ENCODE results near the gene CFAP61. TPM values are rescaled to one million over a fixed set of nuclear protein-coding genes. Genes with fewer than 3 reads are reported as not detected.

The CFAP61 gene
- total and polyA plus RNA-seq, 2 experiments from 2014 or later, result 0.21 TPM; not detected in 1

DNA sequence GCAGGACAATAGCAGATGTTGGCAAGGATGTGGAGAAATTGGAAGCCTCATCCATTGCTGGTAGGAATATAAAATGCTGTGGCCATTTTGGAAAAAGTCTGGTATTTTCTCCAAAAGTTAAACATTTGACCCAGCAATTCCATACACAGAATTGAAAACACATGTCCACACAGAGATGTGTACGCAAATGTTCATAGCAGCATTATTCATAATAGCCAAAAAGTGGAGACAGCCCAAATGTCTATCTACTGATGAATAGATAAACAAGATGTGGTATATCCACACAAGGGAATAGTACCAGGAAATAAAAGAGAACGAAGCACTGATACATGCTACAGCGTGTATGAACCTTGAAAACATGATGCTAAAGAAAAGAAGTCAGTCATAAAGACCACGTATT is 40.5 kb downstream of the CFAP61 start (continued):
- TF ChIP-seq, protein P1, sequence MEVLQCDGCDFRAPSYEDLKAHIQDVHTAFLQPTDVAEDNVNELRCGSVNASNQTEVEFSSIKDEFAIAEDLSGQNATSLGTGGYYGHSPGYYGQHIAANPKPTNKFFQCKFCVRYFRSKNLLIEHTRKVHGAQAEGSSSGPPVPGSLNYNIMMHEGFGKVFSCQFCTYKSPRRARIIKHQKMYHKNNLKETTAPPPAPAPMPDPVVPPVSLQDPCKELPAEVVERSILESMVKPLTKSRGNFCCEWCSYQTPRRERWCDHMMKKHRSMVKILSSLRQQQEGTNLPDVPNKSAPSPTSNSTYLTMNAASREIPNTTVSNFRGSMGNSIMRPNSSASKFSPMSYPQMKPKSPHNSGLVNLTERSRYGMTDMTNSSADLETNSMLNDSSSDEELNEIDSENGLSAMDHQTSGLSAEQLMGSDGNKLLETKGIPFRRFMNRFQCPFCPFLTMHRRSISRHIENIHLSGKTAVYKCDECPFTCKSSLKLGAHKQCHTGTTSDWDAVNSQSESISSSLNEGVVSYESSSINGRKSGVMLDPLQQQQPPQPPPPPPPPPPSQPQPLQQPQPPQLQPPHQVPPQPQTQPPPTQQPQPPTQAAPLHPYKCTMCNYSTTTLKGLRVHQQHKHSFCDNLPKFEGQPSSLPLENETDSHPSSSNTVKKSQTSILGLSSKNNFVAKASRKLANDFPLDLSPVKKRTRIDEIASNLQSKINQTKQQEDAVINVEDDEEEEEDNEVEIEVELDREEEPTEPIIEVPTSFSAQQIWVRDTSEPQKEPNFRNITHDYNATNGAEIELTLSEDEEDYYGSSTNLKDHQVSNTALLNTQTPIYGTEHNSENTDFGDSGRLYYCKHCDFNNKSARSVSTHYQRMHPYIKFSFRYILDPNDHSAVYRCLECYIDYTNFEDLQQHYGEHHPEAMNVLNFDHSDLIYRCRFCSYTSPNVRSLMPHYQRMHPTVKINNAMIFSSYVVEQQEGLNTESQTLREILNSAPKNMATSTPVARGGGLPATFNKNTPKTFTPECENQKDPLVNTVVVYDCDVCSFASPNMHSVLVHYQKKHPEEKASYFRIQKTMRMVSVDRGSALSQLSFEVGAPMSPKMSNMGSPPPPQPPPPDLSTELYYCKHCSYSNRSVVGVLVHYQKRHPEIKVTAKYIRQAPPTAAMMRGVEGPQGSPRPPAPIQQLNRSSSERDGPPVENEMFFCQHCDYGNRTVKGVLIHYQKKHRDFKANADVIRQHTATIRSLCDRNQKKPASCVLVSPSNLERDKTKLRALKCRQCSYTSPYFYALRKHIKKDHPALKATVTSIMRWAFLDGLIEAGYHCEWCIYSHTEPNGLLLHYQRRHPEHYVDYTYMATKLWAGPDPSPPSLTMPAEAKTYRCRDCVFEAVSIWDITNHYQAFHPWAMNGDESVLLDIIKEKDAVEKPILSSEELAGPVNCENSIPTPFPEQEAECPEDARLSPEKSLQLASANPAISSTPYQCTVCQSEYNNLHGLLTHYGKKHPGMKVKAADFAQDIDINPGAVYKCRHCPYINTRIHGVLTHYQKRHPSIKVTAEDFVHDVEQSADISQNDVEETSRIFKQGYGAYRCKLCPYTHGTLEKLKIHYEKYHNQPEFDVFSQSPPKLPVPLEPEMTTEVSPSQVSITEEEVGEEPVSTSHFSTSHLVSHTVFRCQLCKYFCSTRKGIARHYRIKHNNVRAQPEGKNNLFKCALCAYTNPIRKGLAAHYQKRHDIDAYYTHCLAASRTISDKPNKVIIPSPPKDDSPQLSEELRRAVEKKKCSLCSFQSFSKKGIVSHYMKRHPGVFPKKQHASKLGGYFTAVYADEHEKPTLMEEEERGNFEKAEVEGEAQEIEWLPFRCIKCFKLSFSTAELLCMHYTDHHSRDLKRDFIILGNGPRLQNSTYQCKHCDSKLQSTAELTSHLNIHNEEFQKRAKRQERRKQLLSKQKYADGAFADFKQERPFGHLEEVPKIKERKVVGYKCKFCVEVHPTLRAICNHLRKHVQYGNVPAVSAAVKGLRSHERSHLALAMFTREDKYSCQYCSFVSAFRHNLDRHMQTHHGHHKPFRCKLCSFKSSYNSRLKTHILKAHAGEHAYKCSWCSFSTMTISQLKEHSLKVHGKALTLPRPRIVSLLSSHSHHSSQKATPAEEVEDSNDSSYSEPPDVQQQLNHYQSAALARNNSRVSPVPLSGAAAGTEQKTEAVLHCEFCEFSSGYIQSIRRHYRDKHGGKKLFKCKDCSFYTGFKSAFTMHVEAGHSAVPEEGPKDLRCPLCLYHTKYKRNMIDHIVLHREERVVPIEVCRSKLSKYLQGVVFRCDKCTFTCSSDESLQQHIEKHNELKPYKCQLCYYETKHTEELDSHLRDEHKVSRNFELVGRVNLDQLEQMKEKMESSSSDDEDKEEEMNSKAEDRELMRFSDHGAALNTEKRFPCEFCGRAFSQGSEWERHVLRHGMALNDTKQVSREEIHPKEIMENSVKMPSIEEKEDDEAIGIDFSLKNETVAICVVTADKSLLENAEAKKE (CRISPR knock-in tag; IDR thresholded peaks at IDR 0.05), result no peak
- TF ChIP-seq, protein P2, sequence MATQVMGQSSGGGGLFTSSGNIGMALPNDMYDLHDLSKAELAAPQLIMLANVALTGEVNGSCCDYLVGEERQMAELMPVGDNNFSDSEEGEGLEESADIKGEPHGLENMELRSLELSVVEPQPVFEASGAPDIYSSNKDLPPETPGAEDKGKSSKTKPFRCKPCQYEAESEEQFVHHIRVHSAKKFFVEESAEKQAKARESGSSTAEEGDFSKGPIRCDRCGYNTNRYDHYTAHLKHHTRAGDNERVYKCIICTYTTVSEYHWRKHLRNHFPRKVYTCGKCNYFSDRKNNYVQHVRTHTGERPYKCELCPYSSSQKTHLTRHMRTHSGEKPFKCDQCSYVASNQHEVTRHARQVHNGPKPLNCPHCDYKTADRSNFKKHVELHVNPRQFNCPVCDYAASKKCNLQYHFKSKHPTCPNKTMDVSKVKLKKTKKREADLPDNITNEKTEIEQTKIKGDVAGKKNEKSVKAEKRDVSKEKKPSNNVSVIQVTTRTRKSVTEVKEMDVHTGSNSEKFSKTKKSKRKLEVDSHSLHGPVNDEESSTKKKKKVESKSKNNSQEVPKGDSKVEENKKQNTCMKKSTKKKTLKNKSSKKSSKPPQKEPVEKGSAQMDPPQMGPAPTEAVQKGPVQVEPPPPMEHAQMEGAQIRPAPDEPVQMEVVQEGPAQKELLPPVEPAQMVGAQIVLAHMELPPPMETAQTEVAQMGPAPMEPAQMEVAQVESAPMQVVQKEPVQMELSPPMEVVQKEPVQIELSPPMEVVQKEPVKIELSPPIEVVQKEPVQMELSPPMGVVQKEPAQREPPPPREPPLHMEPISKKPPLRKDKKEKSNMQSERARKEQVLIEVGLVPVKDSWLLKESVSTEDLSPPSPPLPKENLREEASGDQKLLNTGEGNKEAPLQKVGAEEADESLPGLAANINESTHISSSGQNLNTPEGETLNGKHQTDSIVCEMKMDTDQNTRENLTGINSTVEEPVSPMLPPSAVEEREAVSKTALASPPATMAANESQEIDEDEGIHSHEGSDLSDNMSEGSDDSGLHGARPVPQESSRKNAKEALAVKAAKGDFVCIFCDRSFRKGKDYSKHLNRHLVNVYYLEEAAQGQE (IDR thresholded peaks at IDR 0.05; ENCODE audit: unreplicated experiment), result no peak
- TF ChIP-seq STAT1 (IDR thresholded peaks at IDR 0.05; ENCODE audit: unreplicated experiment), result no peak
- no peak for TF ChIP-seq CREB1 (CRISPR knock-in tag; IDR thresholded peaks at IDR 0.05; ENCODE audit: low read depth)
- TF ChIP-seq, protein P3, sequence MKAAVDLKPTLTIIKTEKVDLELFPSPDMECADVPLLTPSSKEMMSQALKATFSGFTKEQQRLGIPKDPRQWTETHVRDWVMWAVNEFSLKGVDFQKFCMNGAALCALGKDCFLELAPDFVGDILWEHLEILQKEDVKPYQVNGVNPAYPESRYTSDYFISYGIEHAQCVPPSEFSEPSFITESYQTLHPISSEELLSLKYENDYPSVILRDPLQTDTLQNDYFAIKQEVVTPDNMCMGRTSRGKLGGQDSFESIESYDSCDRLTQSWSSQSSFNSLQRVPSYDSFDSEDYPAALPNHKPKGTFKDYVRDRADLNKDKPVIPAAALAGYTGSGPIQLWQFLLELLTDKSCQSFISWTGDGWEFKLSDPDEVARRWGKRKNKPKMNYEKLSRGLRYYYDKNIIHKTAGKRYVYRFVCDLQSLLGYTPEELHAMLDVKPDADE (IDR thresholded peaks at IDR 0.05), result no peak

Measured in GM23338 (cell line).